ENCODE results near the gene CCT4. TPM values are rescaled to one million over a fixed set of nuclear protein-coding genes. Genes with fewer than 3 reads are reported as not detected.
A peak's percentile ranks its signal among the peaks of the same experiment; 100 is the strongest.

Gene CCT4, protein sequence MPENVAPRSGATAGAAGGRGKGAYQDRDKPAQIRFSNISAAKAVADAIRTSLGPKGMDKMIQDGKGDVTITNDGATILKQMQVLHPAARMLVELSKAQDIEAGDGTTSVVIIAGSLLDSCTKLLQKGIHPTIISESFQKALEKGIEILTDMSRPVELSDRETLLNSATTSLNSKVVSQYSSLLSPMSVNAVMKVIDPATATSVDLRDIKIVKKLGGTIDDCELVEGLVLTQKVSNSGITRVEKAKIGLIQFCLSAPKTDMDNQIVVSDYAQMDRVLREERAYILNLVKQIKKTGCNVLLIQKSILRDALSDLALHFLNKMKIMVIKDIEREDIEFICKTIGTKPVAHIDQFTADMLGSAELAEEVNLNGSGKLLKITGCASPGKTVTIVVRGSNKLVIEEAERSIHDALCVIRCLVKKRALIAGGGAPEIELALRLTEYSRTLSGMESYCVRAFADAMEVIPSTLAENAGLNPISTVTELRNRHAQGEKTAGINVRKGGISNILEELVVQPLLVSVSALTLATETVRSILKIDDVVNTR
- total RNA-seq = 100 to 1,000 TPM in 4 of 9 donors, 10 to 100 TPM in 5; 50.1 to 130 (median 96.9) TPM
- polyA plus RNA-seq = 100 to 1,000 TPM in 1 of 2 donors, 10 to 100 TPM in 1; 42.1 to 170 TPM
- long read RNA-seq, donor 1, transcript CCT4-201 (14 exons, 2,520 nt) = major isoform, 139 of 145 reads
- long read RNA-seq, donor 1, partial matches to known transcripts = 2 of 145 reads
- long read RNA-seq, donor 1, other reads (novel, unspliced or antisense) = 3 of 145 reads
- long read RNA-seq, donor 2, transcript CCT4-201 (14 exons, 2,520 nt) = major isoform, 543 of 566 reads
- long read RNA-seq, donor 2, partial matches to known transcripts = 5 of 566 reads
- long read RNA-seq, donor 2, other reads (novel, unspliced or antisense) = 16 of 566 reads
- long read RNA-seq, donor 3, transcript CCT4-201 (14 exons, 2,520 nt) = major isoform, 154 of 169 reads
- long read RNA-seq, donor 3, partial matches to known transcripts = 7 of 169 reads
- long read RNA-seq, donor 3, other reads (novel, unspliced or antisense) = 4 of 169 reads

DNA sequence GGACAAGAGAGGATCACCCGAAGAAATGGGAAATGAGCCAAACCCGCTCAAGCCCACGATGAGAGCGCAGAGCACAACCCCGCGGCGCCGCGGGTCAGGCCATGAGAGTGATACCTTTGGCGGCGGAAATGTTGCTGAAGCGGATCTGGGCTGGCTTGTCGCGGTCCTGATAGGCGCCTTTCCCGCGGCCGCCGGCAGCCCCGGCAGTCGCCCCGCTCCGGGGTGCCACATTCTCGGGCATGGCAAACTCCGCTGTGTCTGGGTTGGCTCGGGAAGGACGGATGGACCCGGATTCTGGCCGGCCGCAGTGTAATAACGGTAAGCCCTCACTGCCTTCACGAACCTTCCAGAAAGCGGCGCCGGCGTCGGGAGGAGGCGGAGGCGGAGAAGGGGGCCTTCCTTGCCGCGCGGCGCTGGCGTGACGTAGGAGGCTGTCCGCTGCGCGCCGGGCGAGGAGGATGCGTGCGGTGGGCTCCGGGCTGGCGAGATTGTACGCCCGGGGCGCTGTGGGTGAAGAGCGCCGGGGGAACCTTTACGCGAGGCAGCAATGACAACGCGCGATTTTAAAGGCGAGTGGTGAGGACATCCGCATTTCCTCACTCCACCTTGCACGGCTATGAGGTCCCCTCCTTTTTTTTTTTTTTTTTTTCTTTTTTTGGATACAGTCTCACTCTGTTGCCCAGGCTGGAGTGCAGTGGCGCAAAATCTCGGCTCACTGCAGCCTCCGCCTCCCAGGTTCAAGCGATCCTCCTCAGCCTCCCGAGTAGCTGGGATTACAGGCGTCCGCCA is at the start of gene CCT4:
TSS of gene CCT4 (minus strand) at position 390 of the 789 bp plus-strand sequence. CDS start at position 241, 149 bp downstream.
- TF ChIP-seq, protein P1, sequence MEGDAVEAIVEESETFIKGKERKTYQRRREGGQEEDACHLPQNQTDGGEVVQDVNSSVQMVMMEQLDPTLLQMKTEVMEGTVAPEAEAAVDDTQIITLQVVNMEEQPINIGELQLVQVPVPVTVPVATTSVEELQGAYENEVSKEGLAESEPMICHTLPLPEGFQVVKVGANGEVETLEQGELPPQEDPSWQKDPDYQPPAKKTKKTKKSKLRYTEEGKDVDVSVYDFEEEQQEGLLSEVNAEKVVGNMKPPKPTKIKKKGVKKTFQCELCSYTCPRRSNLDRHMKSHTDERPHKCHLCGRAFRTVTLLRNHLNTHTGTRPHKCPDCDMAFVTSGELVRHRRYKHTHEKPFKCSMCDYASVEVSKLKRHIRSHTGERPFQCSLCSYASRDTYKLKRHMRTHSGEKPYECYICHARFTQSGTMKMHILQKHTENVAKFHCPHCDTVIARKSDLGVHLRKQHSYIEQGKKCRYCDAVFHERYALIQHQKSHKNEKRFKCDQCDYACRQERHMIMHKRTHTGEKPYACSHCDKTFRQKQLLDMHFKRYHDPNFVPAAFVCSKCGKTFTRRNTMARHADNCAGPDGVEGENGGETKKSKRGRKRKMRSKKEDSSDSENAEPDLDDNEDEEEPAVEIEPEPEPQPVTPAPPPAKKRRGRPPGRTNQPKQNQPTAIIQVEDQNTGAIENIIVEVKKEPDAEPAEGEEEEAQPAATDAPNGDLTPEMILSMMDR (IDR thresholded peaks at IDR 0.05) = peak in 1 of 12 donors; percentile 8
- peak in 1 of 2 donors; percentile 82 for TF ChIP-seq POLR2A (IDR thresholded peaks at IDR 0.05)
- Histone ChIP-seq H3K27ac (peak within 1 kb of the TSS; percentile 85 to 99 (median 96)), H3K36me3 (peaks cover 0 to 31% (median 18%) of the 10 kb centered on the region in 9 donors), H3K4me1 (peaks cover 4 to 25% (median 14%) of the 10 kb centered on the region in 12 donors), H3K4me3 (peak within 1 kb of the TSS; percentile 53 to 95 (median 84)), H3K9me3 (no peaks in the 10 kb centered on the region), H3K27me3 (no peaks in the 10 kb centered on the region)
- WGBS, 4 donors = 1 to 3% (median 1%) methylated on average over 39 to 74 of the region's 74 CpGs
- intact Hi-C loops (cut with DNase I) = loop anchor here in 2 of 10 donors (1.0 to 10.0 kb wide), 2 partner anchors 34 to 384 kb away; partner anchors contain the start of gene FAM161A (in 1 of the 2)
- DNase-seq = peak; percentile 87 to 95 (median 91)
- ATAC-seq = peak; percentile 78 to 93 (median 90)

DNA sequence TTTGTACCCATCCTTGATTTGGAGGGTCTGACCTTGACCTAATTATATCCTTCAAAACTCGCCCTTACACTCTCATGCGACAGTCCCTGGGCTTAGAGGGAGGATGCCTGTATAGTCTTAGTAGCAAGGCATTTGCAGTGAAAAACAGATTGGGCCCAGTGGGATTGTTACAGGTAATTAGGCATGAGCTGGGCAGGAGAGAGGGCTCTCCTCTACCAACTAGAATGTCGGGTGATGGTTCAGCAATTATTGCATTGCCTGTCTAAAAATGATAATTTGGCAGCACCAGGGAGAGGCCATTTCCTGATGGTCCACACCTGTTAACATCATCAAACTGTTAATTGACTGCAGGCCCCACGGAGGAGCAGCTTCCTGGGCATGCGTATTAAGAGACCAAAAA is 49.4 kb upstream of the CCT4 start:
- intact Hi-C loops (cut with DNase I) = no loop called here
- TF ChIP-seq, protein P1 (IDR thresholded peaks at IDR 0.05) = no peak
- TF ChIP-seq POLR2A (IDR thresholded peaks at IDR 0.05) = no peak
- Histone ChIP-seq H3K9me3 (peaks cover 0 to 6% (median 2%) of the 10 kb centered on the region in 12 donors), H3K36me3 (peaks cover 0 to 5% (median 0%) of the 10 kb centered on the region in 9 donors), H3K4me1 (peaks cover 0 to 18% (median 9%) of the 10 kb centered on the region in 12 donors), H3K27ac (peak overlapping the region in 6 of 12 donors; percentile 3 to 64 (median 57)), H3K4me3 (no peak overlapping the region), H3K27me3 (no peaks in the 10 kb centered on the region)
- ATAC-seq (no peak), DNase-seq (no peak)
- 50 to 62% (median 58%) methylated on average over 5 of the region's 5 CpGs for WGBS, 4 donors

DNA sequence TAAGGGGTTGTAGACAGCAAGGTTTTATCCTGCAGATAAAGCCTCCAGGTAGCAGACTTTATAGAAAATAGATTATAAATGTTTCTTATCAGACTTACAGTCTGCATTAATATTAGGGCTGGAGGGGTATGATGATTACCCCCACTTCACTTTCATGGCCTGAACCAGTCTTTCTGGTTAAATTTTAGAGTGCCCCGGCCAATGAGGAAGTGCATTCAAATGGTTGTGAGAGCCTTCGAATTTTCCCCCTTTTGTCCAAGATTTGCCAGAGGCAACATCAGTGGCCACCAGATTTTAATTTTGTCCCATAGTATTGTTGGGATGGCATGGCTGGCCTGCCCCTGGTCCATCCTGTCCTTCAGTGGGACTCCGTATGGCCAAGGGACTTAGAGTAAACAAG is 48.6 kb upstream of the CCT4 start:
- Histone ChIP-seq H3K27ac (no peak overlapping the region), H3K27me3 (no peaks in the 10 kb centered on the region), H3K4me3 (no peak overlapping the region), H3K9me3 (peaks cover 0 to 14% (median 7%) of the 10 kb centered on the region in 12 donors), H3K36me3 (peaks cover 0 to 5% (median 0%) of the 10 kb centered on the region in 9 donors), H3K4me1 (peaks cover 0 to 18% (median 9%) of the 10 kb centered on the region in 12 donors)
- ATAC-seq (no peak), DNase-seq (no peak)
- TF ChIP-seq, protein P1 (IDR thresholded peaks at IDR 0.05) = no peak
- no peak for TF ChIP-seq POLR2A (IDR thresholded peaks at IDR 0.05)
- intact Hi-C loops (cut with DNase I) = no loop called here
- 91 to 96% (median 95%) methylated on average over 3 of the region's 3 CpGs for WGBS, 4 donors
